GM12892 (cell line): ENCODE measurements around the gene PNPLA1.

ENCODE experiments used
- POLR2A ChIP-seq: IDR thresholded peaks from 2 replicates; pipeline ENCODE4 v1.6.1; 2011; ENCODE audit warnings: low read depth, low read length, control low read depth
- POLR2AphosphoS5 ChIP-seq: IDR thresholded peaks from 2 replicates; pipeline ENCODE4 v1.6.1; 2011; ENCODE audit warnings: low read depth, low read length, control low read depth
- TAF1 ChIP-seq: IDR thresholded peaks from 2 replicates; pipeline ENCODE4 v1.6.1; 2011; ENCODE audit warnings: low read depth, mild to moderate bottlenecking, control low read depth, low read length, borderline replicate concordance

DNA sequence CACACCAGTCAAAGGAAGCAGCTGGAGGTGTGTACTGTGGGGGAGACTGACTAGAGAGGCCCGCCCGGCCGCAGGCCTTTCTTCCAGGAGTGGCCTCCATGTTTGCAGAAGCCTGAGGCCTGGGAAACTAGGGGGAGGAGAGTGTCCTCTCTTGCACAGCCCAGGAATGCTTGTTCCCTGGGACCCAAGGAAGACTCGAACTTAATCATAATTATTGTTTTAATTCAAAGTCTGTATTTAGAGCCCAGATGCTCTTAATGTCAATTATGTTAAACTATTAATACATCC lies 43.7 kb downstream of the PNPLA1 start:
- TF ChIP-seq POLR2AphosphoS5 = no peak
- TF ChIP-seq POLR2A = no peak
- no peak for TF ChIP-seq TAF1
